Fibroblast of mammary gland (primary cell): ENCODE data around the gene PDXDC1.
"Not testable (repeated sequence)": the region's sequence is repeated elsewhere in the genome, so short reads cannot be mapped to it uniquely, and the experiment has no call there.

ENCODE experiments used
- DNase-seq: peaks from one replicate; pipeline ENCODE4 v3.0.0-alpha.2; 2010; ENCODE audit warnings: low read depth
- H3K4me3 ChIP-seq: 2 replicates; pipeline ENCODE4 v1.5.1; 2011; ENCODE audit warnings: low read depth, mild to moderate bottlenecking, low read length, moderate library complexity; ENCODE audit not compliant: control insufficient read depth
- CTCF ChIP-seq: conservative IDR thresholded peaks from 2 replicates; pipeline ENCODE4 v1.5.1; 2011; ENCODE audit warnings: low read depth, low read length, inconsistent platforms; ENCODE audit not compliant: control insufficient read depth, insufficient read depth

The PDXDC1 gene

GRCh38 chr16:15049581-15050180 is 74.9 kb downstream of the PDXDC1 start:
- TF ChIP-seq CTCF: no peak
- no peak overlapping the region for H3K4me3 ChIP-seq
- no peak for DNase-seq

DNA sequence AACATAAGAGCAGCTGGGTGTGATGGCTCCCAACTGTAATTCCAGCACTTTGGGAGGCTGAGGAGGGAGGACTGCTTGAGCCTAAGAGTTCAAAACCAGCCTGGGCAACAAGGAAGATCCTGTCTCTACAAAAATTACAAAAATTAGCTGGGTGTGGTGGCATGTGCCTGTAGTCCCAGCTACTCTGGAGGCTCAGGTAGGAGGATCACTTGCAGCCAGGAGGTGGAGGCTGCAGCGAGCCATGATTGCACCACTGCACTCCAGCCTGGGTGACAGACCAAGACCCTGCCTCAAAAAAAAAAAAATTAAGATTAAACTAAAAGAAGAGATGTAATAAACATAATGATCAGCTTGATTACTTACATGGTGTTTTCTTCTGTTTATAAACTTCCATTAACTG is 75.6 kb downstream of the PDXDC1 start:
- H3K4me3 ChIP-seq, DNase-seq: not testable (repeated sequence)

DNA sequence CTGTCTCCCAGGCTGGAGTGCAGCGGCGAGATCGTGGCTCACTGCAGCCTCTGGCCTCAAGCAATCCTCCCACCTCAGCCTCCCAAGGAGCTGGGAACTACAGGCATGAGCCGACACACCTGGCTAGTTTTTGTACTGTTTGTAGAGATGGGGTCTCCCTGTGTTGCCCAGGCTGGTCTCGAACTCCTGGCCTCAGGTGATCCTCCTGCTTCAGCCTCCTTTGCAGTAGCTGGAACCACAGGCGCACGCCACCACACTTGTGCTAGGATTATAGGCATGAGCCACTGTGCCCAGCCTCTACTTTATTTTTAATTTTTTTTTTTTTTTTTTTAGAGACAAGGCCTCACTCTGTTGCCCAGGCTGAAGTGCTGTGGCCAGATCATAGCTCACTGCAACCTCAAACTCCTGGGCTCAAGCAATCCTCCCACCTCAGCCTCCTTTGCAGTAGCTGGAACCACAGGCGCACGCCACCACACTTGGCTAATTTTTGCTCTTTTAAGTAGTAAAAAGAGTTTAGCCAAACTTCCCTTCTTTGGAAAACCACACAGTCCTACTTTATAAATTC is 76.6 kb downstream of the PDXDC1 start:
- no peak overlapping the region for H3K4me3 ChIP-seq
- no peak for TF ChIP-seq CTCF
- no peak for DNase-seq

GRCh38 chr16:15052747-15053476 is 78.1 kb downstream of the PDXDC1 start:
- no peak for TF ChIP-seq CTCF
- peak; percentile 43 for DNase-seq
- no peak overlapping the region for H3K4me3 ChIP-seq

DNA sequence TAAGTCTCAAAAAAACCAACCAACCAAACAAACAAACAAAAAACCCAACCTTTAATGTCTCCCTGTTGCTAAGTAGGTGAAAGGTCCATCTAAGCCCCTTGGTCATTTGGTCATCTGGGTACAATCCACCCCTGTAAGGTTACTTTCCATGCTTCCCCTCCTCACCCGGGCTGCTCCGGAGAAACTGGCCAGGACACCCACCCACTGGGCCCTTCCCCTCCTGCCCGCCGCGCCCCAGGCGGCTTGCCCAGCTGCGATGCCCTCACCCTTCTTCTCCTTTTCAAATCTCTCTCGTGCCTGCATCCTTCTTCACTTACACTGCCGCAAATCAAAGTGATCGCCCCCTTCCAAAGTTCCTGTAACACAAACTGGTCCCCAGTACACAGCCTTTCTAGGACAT is 79.1 kb downstream of the PDXDC1 start:
- no peak for TF ChIP-seq CTCF
- DNase-seq: no peak
- H3K4me3 ChIP-seq: no peak overlapping the region

DNA sequence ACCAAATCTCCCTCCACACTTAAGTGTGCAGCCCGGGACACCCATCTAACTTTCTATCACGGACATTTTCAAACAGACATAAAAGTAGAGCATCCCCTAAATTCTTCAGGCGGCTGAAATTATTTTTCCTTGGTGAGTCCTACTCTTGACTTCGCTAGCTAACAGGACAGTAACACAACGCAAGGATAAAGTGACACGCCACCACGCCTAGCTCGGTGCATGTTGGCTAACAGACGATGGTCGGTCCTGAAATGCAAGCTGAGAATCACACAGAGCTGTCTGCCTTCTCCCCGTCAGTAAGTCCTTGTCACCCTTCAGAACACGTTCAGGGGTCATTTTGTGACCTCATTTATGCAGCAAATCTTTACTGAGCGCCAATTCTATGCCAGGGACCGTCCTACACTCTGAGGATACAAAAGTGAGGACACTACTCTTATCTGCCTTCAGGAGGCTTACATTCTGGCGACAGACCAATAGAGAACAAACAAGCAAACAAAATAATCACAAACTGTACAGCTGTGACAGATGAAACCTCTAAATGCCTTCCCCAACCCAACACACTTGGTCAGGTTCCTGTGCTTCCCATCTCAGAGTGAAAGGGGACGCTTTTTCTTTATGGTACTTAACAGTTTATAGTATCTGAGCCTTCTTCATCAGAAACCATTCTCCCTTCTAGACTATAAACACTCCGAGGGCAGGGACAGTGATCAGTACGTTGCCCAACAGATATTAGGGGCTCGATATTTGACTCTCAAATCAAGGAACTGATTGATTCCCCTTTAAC is 79.7 kb downstream of the PDXDC1 start:
- DNase-seq: peak; percentile 7
- peak overlapping the region; percentile 87 for H3K4me3 ChIP-seq
- TF ChIP-seq CTCF: no peak
